Vagina (tissue), 2 donors: Measurements from ENCODE around the gene CDH3. TPM values are rescaled to one million over a fixed set of nuclear protein-coding genes. Genes with fewer than 3 reads are reported as not detected.
A peak's percentile ranks its signal among the peaks of the same experiment; 100 is the strongest.

ENCODE experiments used
- DNase-seq, 2 donors: peaks; one replicate each; pipeline ENCODE4 v3.0.0-alpha.2; 2017; ENCODE audit errors: extremely low spot score in 2 of 2
- H3K27ac ChIP-seq: fragments of 200-600 bp; sonication (generic); one replicate; pipeline ENCODE4 v1.5.1; 2019
- H3K27me3 ChIP-seq: fragments of 200-600 bp; sonication (generic); one replicate; pipeline ENCODE4 v1.5.1; 2019
- H3K36me3 ChIP-seq, 2 donors: fragments of 200-600 bp; sonication (generic); one replicate each; pipeline ENCODE4 v1.5.1; 2017 to 2019
- H3K4me1 ChIP-seq: fragments of 200-600 bp; sonication (generic); one replicate; pipeline ENCODE4 v1.5.1; 2019
- H3K4me3 ChIP-seq, 2 donors: fragments of 200-600 bp; sonication (generic); 1 replicate in 1 of 2; 2 replicates in 1 of 2; pipeline ENCODE4 v1.5.1; 2016 to 2019
- H3K9me3 ChIP-seq: fragments of 200-600 bp; sonication (generic); one replicate; pipeline ENCODE4 v1.5.1; 2019
- POLR2A ChIP-seq, 2 donors: fragments of 450-650 bp; IDR thresholded peaks; one replicate each; pipeline ENCODE4 v1.6.1; 2017; ENCODE audit warnings: antibody characterized with exemption in 2 of 2, mild to moderate bottlenecking in 2 of 2, moderate library complexity in 2 of 2
- POLR2AphosphoS5 ChIP-seq, 2 donors: sonication (generic); formaldehyde crosslinking; IDR thresholded peaks; one replicate each; pipeline ENCODE4 v1.9.0; 2017; ENCODE audit warnings: antibody characterized with exemption in 2 of 2, mild to moderate bottlenecking in 2 of 2, low read depth in 1 of 2; ENCODE audit not compliant: insufficient read depth in 1 of 2
- intact Hi-C: fragments of 100-400 bp; cut with DNase I; formaldehyde crosslinking; loops from one replicate; pipeline ENCODE4 v1.15.1; 2023
- total RNA-seq: library from RNA; depleted of rRNA; stranded (reverse); fragments of >200 nt; gene quantifications from one replicate; pipeline ENCODE4 v1.2.3, GENCODE V29; 2016
- TF ChIP-seq, protein P1 (sequence below), 3 experiments: fragments of 450-650 bp in 2 of 3; fragments of 200-600 bp in 1 of 3; sonication (generic) in 1 of 3; IDR thresholded peaks; one replicate each; pipeline ENCODE4 v1.5.1; 2017 to 2019; ENCODE audit warnings: antibody characterized with exemption in 3 of 3, mild to moderate bottlenecking in 2 of 3, moderate library complexity in 2 of 3

The CDH3 gene
- total RNA-seq, 1 donor from 2014 or later = 35.4 TPM

DNA sequence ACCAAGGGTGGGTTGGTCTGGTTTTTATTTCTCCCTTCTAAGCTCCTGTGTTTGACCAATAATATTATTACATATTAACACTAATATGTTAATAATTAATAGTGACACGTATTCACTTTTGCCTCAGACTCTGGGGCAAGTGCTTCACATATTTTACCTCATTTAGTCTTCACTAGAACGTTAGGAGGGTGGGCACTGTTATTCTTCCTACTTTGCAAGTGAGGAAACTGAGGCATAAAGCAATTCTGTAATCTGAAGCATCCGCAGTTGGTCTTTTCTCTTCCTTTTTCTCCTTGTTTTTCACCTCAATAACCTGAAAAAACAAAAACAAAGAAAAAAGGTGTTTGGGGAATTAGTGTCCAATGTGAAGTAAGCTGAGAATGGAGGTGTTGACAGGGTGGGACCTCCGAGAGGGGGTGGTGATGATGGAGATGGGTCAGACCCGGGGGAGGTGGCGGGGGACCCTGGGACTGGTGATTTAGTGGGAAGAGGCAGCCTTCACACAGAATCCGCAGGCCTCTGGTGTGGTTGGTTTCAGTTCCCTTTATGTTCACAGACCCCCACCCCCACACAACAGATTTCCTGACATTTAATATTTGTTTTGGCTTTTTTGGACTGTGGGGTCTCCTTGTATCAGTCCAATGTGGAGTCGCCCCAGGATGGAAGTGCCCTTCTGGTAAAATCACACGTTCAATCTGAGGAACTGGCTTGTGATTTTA, 95.7 kb downstream of the CDH3 start:
- Histone ChIP-seq H3K36me3 (no peaks in the 10 kb centered on the region), H3K27me3 (no peaks in the 10 kb centered on the region), H3K4me3 (no peak overlapping the region), H3K4me1 (peaks cover 30% of the 10 kb centered on the region), H3K9me3 (no peaks in the 10 kb centered on the region), H3K27ac (no peak overlapping the region)
- intact Hi-C loops = no loop called here
- TF ChIP-seq POLR2A (IDR thresholded peaks at IDR 0.05) (no peak), POLR2AphosphoS5 (IDR thresholded peaks at IDR 0.05; ENCODE audit: insufficient read depth in 1 of 2, low read depth in 1 of 2) (no peak)
- TF ChIP-seq, protein P1, sequence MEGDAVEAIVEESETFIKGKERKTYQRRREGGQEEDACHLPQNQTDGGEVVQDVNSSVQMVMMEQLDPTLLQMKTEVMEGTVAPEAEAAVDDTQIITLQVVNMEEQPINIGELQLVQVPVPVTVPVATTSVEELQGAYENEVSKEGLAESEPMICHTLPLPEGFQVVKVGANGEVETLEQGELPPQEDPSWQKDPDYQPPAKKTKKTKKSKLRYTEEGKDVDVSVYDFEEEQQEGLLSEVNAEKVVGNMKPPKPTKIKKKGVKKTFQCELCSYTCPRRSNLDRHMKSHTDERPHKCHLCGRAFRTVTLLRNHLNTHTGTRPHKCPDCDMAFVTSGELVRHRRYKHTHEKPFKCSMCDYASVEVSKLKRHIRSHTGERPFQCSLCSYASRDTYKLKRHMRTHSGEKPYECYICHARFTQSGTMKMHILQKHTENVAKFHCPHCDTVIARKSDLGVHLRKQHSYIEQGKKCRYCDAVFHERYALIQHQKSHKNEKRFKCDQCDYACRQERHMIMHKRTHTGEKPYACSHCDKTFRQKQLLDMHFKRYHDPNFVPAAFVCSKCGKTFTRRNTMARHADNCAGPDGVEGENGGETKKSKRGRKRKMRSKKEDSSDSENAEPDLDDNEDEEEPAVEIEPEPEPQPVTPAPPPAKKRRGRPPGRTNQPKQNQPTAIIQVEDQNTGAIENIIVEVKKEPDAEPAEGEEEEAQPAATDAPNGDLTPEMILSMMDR (IDR thresholded peaks at IDR 0.05) = no peak
- DNase-seq = no peak

DNA sequence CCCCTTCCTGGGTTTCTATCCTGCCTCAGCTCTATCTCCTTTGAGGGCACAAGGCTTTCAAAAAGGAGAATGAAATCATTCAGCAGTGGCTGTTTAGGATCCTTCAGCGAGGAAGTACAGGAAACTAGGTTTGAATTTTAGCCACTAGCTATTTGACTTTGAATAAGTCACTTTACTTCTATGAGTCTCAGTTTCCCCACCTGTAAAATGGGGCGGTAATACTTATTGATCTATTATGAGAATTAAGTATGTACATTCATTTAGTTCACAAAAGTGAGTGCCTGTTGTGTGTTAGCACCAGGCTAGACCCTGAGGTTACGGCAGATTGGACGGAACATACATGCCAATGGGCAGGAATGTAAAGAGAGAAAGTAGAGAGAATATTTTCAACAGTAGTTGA, 98.6 kb downstream of the CDH3 start:
- intact Hi-C loops = no loop called here

DNA sequence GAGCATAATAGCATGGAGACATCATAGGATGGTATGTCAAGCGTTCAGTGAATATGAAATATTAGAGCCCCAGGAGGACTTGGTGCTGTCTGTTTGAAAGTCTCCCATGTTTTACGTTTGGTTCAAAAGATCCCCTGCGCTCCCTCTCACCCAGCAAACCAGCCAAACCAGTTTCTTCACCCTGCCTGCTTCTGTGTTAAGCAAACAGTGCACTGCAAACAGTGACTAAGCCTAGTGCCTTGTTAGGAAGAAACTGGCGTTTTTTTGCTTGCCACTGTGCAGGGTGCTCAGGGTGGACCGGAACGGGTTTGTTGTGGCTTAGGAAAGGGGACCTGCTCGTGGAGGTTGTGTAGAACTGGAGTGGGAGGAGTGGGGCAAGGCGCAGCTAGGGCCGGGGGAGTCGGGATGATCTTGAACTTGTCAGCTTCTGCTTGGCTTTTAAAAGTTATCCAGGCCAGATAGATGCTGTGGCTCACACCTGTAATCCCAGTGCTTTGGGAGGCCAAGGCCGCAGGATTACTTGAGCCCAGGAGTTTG, 99.7 kb downstream of the CDH3 start:
- Histone ChIP-seq H3K4me1 (peaks cover 13% of the 10 kb centered on the region), H3K27ac (peak overlapping the region; percentile 55), H3K4me3 (no peak overlapping the region), H3K36me3 (no peaks in the 10 kb centered on the region), H3K27me3 (no peaks in the 10 kb centered on the region), H3K9me3 (no peaks in the 10 kb centered on the region)
- no peak for DNase-seq
- TF ChIP-seq, protein P1 (IDR thresholded peaks at IDR 0.05) = no peak
- TF ChIP-seq POLR2A (IDR thresholded peaks at IDR 0.05) = no peak
- TF ChIP-seq POLR2AphosphoS5 (IDR thresholded peaks at IDR 0.05; ENCODE audit: insufficient read depth in 1 of 2, low read depth in 1 of 2) = peak in 1 of 2 donors; percentile 53
- intact Hi-C loops = loop anchor here (5.0 kb wide), 1 partner anchor 312 kb away; no protein-coding TSS in a partner anchor

More for the DNA sequence above, 98.6 kb downstream of the CDH3 start:
- no peaks in the 10 kb centered on the region for H3K9me3 ChIP-seq
- peaks cover 13% of the 10 kb centered on the region for H3K4me1 ChIP-seq
- no peak for DNase-seq
- peak overlapping the region; percentile 55 for H3K27ac ChIP-seq
- TF ChIP-seq, protein P1 (IDR thresholded peaks at IDR 0.05) = no peak
- TF ChIP-seq POLR2AphosphoS5 (IDR thresholded peaks at IDR 0.05; ENCODE audit: insufficient read depth in 1 of 2, low read depth in 1 of 2) (no peak), POLR2A (IDR thresholded peaks at IDR 0.05) (no peak)
- no peak overlapping the region for H3K4me3 ChIP-seq
- H3K27me3 ChIP-seq = no peaks in the 10 kb centered on the region
- H3K36me3 ChIP-seq = no peaks in the 10 kb centered on the region

DNA sequence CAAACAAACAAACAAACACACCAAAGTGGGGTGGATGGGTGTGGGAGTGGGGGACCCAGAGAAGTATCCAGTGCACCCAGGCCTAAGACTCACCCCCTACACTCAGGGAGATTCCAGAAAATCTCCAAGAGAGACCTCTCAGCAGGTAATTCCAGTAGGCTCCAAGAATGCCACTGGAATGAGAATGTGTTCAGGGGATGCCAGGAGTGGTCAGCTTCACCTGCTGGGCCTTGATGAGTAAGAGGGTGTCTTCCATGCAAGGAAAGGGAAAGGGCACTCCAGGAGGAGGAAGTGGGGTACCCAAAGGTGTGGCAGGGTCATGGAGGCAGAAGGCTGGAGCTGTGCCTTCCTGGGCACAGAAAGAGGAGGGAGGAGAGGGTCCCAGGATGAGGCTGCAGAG, 101.8 kb downstream of the CDH3 start:
- peaks cover 13% of the 10 kb centered on the region for H3K4me1 ChIP-seq

More for the DNA sequence above, 101.8 kb downstream of the CDH3 start:
- H3K9me3 ChIP-seq = no peaks in the 10 kb centered on the region
- TF ChIP-seq POLR2A (IDR thresholded peaks at IDR 0.05) (no peak), POLR2AphosphoS5 (IDR thresholded peaks at IDR 0.05; ENCODE audit: insufficient read depth in 1 of 2, low read depth in 1 of 2) (no peak)
- TF ChIP-seq, protein P1 (IDR thresholded peaks at IDR 0.05) = no peak
- H3K27ac ChIP-seq = no peak overlapping the region
- intact Hi-C loops = loop anchor here (5.0 kb wide), 1 partner anchor 310 kb away; no protein-coding TSS in a partner anchor
- no peaks in the 10 kb centered on the region for H3K27me3 ChIP-seq
- no peak for DNase-seq
- H3K4me3 ChIP-seq = no peak overlapping the region
- no peaks in the 10 kb centered on the region for H3K36me3 ChIP-seq
